Endothelial cell of umbilical vein (primary cell): Measurements from ENCODE around the gene AGGF1. TPM values are rescaled to one million over a fixed set of nuclear protein-coding genes. Genes with fewer than 3 reads are reported as not detected.

ENCODE experiments used
- BruUV-seq: library from RNA; stranded (reverse); fragments of 400-500 nt; replicated peaks from 2 replicates; lab custom pipeline; 2021; lab: Mats Ljungman, UMichigan
- CTCF ChIA-PET: fragments of 300-600, 350-600 bp; sonication (Branson Sonifier 250); formaldehyde crosslinking; loops from one replicate; lab custom pipeline; 2021; ENCODE audit warnings: antibody characterized with exemption, inconsistent platforms; lab: Charles Lee
- POLR2A ChIA-PET: fragments of 300-600, 350-600 bp; sonication (Branson Sonifier 250); formaldehyde crosslinking; loops from one replicate; lab custom pipeline; 2021; ENCODE audit warnings: antibody characterized with exemption, inconsistent platforms; lab: Charles Lee
- DNase-seq: peaks from one replicate; pipeline ENCODE4 v3.0.0-alpha.2; 2011; ENCODE audit warnings: low read depth, low spot score
- FAIRE-seq: peaks from 2 replicates; lab custom pipeline; 2011; peaks lifted over from hg19 to GRCh38; lab: Jason Lieb, UNC
- H2AFZ ChIP-seq: 2 replicates; pipeline ENCODE4 v1.6.0; 2012; ENCODE audit warnings: low read depth, low read length, control low read depth, inconsistent platforms
- H3K27ac ChIP-seq: 2 replicates; pipeline ENCODE4 v1.5.1; 2011; ENCODE audit warnings: low read depth, mild to moderate bottlenecking, control low read depth, low read length, moderate library complexity; ENCODE audit not compliant: insufficient read depth
- H3K27me3 ChIP-seq, 2 experiments: 2 replicates each; pipeline versions ENCODE4 v1.6.0 to v1.6.1; 2011; ENCODE audit warnings: low read length in 2 of 2, mixed read lengths in 1 of 2; ENCODE audit not compliant: control insufficient read depth in 2 of 2, insufficient read depth in 2 of 2
- H3K36me3 ChIP-seq, 2 experiments: 2 replicates in 1 of 2; 3 replicates in 1 of 2; pipeline ENCODE4 v1.5.1; 2011; ENCODE audit warnings: low read length in 2 of 2, mild to moderate bottlenecking in 1 of 2, moderate library complexity in 1 of 2; ENCODE audit not compliant: control insufficient read depth in 2 of 2, insufficient read depth in 2 of 2; ENCODE audit errors: extremely low read depth in 1 of 2
- H3K4me1 ChIP-seq: 3 replicates; pipeline ENCODE4 v1.5.1; 2011; ENCODE audit warnings: mild to moderate bottlenecking, low read length; ENCODE audit not compliant: control insufficient read depth, insufficient read depth; ENCODE audit errors: extremely low read depth
- H3K4me2 ChIP-seq: 2 replicates; pipeline ENCODE4 v1.6.1; 2011; ENCODE audit warnings: low read length, control low read depth, mixed read lengths; ENCODE audit not compliant: insufficient read depth
- H3K4me3 ChIP-seq, 3 experiments: fragments of 200-600 bp in 1 of 3; sonication (generic), shearing (Covaris generic) in 1 of 3; replicated peaks in 1 of 3; 2 replicates each; pipeline ENCODE4 v1.5.1; 2011 to 2016; ENCODE audit warnings: control low read depth in 3 of 3, low read length in 3 of 3, mild to moderate bottlenecking in 2 of 3, inconsistent platforms in 1 of 3, low read depth in 1 of 3, moderate library complexity in 1 of 3; ENCODE audit not compliant: insufficient read depth in 1 of 3
- H3K79me2 ChIP-seq: 2 replicates; pipeline ENCODE4 v1.6.0; 2012; ENCODE audit warnings: low read length, inconsistent platforms; ENCODE audit not compliant: control insufficient read depth, insufficient read depth
- H3K9ac ChIP-seq: replicated peaks from 2 replicates; pipeline ENCODE3; 2011; ENCODE audit warnings: low read length, control low read depth; ENCODE audit not compliant: insufficient read depth; ENCODE audit errors: extremely low read depth
- H3K9me1 ChIP-seq: replicated peaks from 3 replicates; pipeline ENCODE4 v1.6.0; 2011; ENCODE audit warnings: mild to moderate bottlenecking, low read length; ENCODE audit not compliant: control insufficient read depth, insufficient read depth; ENCODE audit errors: extremely low read depth
- H3K9me3 ChIP-seq: replicated peaks from 2 replicates; pipeline ENCODE4 v1.5.1; 2012; ENCODE audit warnings: low read length, inconsistent platforms; ENCODE audit not compliant: control insufficient read depth, insufficient read depth
- H4K20me1 ChIP-seq: replicated peaks from 2 replicates; pipeline ENCODE3; 2011; ENCODE audit warnings: mild to moderate bottlenecking, low read length; ENCODE audit not compliant: control insufficient read depth, insufficient read depth; ENCODE audit errors: extremely low read depth
- EZH2 ChIP-seq: IDR thresholded peaks from 2 replicates; pipeline ENCODE4 v1.6.1; 2012; ENCODE audit warnings: borderline replicate concordance, low read depth, mild to moderate bottlenecking, moderate library complexity, low read length, inconsistent platforms; ENCODE audit not compliant: severe bottlenecking
- FOS ChIP-seq: IDR thresholded peaks from 2 replicates; pipeline ENCODE4 v1.6.1; 2011; ENCODE audit warnings: mild to moderate bottlenecking, low read length, moderate library complexity, borderline replicate concordance; ENCODE audit not compliant: insufficient read depth
- GATA2 ChIP-seq: IDR thresholded peaks from 2 replicates; pipeline ENCODE4 v1.7.0; 2011; ENCODE audit warnings: low read depth, mild to moderate bottlenecking, moderate library complexity, mixed read lengths, low read length; ENCODE audit not compliant: insufficient read length, insufficient read depth
- JUN ChIP-seq: IDR thresholded peaks from 2 replicates; pipeline ENCODE4 v1.6.1; 2011; ENCODE audit warnings: borderline replicate concordance, low read depth; ENCODE audit not compliant: insufficient read length, insufficient read depth
- MAX ChIP-seq: IDR thresholded peaks from 2 replicates; pipeline ENCODE4 v1.6.1; 2011; ENCODE audit not compliant: insufficient read depth, insufficient read length
- MYC ChIP-seq: IDR thresholded peaks from one replicate; pipeline ENCODE4 v1.6.1; 2011; ENCODE audit warnings: mild to moderate bottlenecking, low read depth, low read length
- POLR2A ChIP-seq: IDR thresholded peaks from 2 replicates; pipeline ENCODE4 v1.6.1; 2012; ENCODE audit warnings: low read depth, mild to moderate bottlenecking, control low read depth, low read length
- POLR2AphosphoS5 ChIP-seq: IDR thresholded peaks from 2 replicates; pipeline ENCODE4 v1.6.1; 2012; ENCODE audit warnings: low read depth, mild to moderate bottlenecking, control low read depth, low read length, moderate library complexity; ENCODE audit not compliant: insufficient read depth
- dilution Hi-C: fragments of 300-500 bp; cut with MboI; formaldehyde crosslinking; loops from one replicate; pipeline ENCODE4 v1.15.0; 2019; ENCODE audit warnings: low sequenced_read_pairs; ENCODE audit not compliant: extremely low pct_ligation_motif_present
- intact Hi-C: fragments of 100-400 bp; cut with micrococcal nuclease; formaldehyde crosslinking; loops from one replicate; pipeline ENCODE4 v1.10.0; 2022
- polyA plus RNA-seq, 4 experiments: library from polyadenylated mRNA; depleted of rRNA in 3 of 4; stranded (reverse) in 3 of 4; unstranded in 1 of 4; fragments of >200 nt; gene quantifications; 2 replicates each; pipeline versions ENCODE4 v1.2.1 to v1.2.3, GENCODE V29; 2011 to 2012; ENCODE audit warnings: missing spikeins in 1 of 4
- total RNA-seq: library from RNA; stranded (reverse); gene quantifications from 2 replicates; pipeline ENCODE4 v1.2.3, GENCODE V29; 2021
- TF ChIP-seq, protein P1 (sequence below), 2 donors: IDR thresholded peaks; 1 replicate in 1 of 2; 2 replicates in 1 of 2; pipeline ENCODE4 v1.5.1; 2011; ENCODE audit warnings: low read length in 2 of 2, mild to moderate bottlenecking in 2 of 2, moderate library complexity in 2 of 2, control low read depth in 1 of 2, inconsistent platforms in 1 of 2, low read depth in 1 of 2; ENCODE audit not compliant: insufficient read depth in 1 of 2; ENCODE audit errors: extremely low read depth in 1 of 2

The AGGF1 gene
- total and polyA plus RNA-seq, 2 donors (not counting 3 experiments of a cell fraction or from before 2014, with no cell fraction given): 6.7 to 19.9 TPM

DNA sequence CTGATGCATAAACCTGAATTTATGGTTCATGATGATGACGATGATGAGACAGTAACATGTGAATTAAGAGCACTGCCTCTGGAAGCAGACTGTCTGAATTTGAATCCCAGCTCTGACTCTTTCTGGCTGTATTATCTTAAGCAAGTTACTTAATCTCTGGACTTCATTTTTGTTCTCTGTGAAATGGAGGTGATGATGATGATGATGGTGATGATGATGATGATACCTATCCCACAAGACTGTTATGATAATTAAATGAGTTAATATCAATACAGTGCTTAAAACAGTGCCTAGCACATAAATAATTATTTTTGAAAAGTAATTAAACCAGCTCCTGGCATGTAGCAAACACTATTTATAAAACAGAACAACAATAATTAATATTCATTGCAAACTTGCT, 13.2 kb upstream of the AGGF1 start:
- no peak for FAIRE-seq
- no peak overlapping the region for H3K27ac ChIP-seq
- TF ChIP-seq MYC (no peak), JUN (no peak), POLR2A (no peak), EZH2 (no peak), FOS (no peak), POLR2AphosphoS5 (no peak), GATA2 (no peak), MAX (no peak)
- TF ChIP-seq, protein P1, sequence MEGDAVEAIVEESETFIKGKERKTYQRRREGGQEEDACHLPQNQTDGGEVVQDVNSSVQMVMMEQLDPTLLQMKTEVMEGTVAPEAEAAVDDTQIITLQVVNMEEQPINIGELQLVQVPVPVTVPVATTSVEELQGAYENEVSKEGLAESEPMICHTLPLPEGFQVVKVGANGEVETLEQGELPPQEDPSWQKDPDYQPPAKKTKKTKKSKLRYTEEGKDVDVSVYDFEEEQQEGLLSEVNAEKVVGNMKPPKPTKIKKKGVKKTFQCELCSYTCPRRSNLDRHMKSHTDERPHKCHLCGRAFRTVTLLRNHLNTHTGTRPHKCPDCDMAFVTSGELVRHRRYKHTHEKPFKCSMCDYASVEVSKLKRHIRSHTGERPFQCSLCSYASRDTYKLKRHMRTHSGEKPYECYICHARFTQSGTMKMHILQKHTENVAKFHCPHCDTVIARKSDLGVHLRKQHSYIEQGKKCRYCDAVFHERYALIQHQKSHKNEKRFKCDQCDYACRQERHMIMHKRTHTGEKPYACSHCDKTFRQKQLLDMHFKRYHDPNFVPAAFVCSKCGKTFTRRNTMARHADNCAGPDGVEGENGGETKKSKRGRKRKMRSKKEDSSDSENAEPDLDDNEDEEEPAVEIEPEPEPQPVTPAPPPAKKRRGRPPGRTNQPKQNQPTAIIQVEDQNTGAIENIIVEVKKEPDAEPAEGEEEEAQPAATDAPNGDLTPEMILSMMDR (IDR thresholded peaks at IDR 0.05; ENCODE audit: extremely low read depth in 1 of 2, insufficient read depth in 1 of 2, low read depth in 1 of 2, low read length in 2 of 2): no peak
- H2AFZ ChIP-seq: no peak overlapping the region
- no peaks in the 10 kb centered on the region for H3K9me3 ChIP-seq
- ChIA-PET CTCF (interaction anchor here (0.9 to 3.9 kb wide), 10 partner anchors 9 to 418 kb away, joined by 4 to 63 read pairs (median 5); partner anchors contain the start of gene AGGF1), POLR2A (no interaction called here)
- no peaks in the 10 kb centered on the region for H4K20me1 ChIP-seq
- H3K4me2 ChIP-seq: no peak overlapping the region
- no peaks in the 10 kb centered on the region for H3K4me1 ChIP-seq
- intact Hi-C loops: loop anchor here (1.0 kb wide), 3 partner anchors 149 to 416 kb away; partner anchors contain the start of gene F2R
- no peak for DNase-seq
- no TSS peak for BruUV-seq
- peaks cover 11 to 16% of the 10 kb centered on the region in 2 experiments for H3K27me3 ChIP-seq
- dilution Hi-C loops: no loop called here
- no peak overlapping the region for H3K9ac ChIP-seq
- no peak overlapping the region for H3K4me3 ChIP-seq
- H3K36me3 ChIP-seq: no peaks in the 10 kb centered on the region
- H3K9me1 ChIP-seq: no peaks in the 10 kb centered on the region
- no peaks in the 10 kb centered on the region for H3K79me2 ChIP-seq
